OCI-LY1 (cell line): Measurements from ENCODE around the gene ZNF529.

Experiments used
- CTCF ChIP-seq: fragments of 200-600 bp; sonication (generic), shearing (Covaris generic); IDR thresholded peaks from 2 replicates; pipeline ENCODE4 v1.5.1; 2017; ENCODE audit warnings: mild to moderate bottlenecking, antibody characterized with exemption, low read length, moderate library complexity, mixed read lengths
- EZH2 ChIP-seq: fragments of 200-600 bp; sonication (generic), shearing (Covaris generic); IDR thresholded peaks from 2 replicates; pipeline ENCODE4 v1.8.0; 2017; ENCODE audit warnings: borderline replicate concordance, mixed run types, mild to moderate bottlenecking, antibody characterized with exemption, low read length, moderate library complexity, mixed read lengths

GRCh38 chr19:36564391-36564790 lies 8.7 kb downstream of the ZNF529 start:
- TF ChIP-seq CTCF (no peak), EZH2 (no peak)
